Astrocyte of the hippocampus (primary cell): ENCODE measurements around the gene RFT1.
A peak's percentile ranks its signal among the peaks of the same experiment; 100 is the strongest.
"Not testable (repeated sequence)": the region's sequence is repeated elsewhere in the genome, so short reads cannot be mapped to it uniquely, and the experiment has no call there.

Experiments
- DNase-seq: peaks from one replicate; pipeline ENCODE4 v3.0.0; 2011; ENCODE audit warnings: low read depth, low spot score

RFT1 gene

DNA sequence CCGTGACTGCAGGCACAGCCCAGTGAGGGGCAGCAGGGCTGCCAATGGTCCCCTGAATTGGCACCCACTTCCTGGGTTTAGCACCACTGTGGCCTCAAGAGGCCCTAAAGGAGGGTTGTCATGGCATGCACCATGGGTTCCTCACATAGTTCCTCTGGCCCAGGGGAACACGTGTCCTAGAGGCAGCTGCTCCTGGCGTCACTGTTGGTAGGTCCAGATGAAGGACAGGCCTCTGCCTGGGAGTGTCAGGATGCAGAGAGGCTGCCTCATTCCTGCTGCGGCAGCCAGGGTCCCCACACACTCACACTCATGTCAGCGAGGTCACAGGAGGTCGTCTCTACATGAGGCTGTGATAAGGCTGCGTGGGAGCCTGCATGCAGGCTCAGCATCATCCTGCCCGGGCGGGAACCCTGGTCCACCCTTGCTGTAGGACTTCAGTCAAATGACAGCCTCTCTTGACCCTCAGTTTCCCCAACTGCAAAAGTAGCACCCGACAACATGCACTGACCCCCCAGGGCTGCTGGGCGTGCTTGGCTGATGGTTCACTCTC is 58.3 kb downstream of the RFT1 start:
- no peak for DNase-seq

- DNase-seq = no peak
These were observed 60.7 kb downstream of the RFT1 start for GRCh38 chr3:53069422-53070068.

DNA sequence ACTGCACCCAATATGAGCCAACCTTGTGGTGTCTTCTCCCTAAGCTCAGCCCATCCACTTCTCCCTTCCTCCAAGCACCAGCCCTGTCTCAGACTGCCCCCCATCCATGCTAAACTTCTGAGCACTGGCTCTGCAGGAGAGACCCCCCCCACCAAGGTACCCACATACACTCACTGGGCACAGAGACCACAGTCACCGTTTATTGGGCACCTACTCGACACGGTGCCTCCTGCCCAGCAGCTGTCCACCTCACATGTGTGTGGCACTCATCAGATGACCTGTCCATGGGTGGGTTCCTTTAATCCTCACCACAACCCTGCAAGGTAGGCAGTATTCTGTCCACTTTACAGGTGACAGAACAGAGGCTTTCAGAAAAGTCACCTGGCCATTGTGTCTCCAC is 62.1 kb downstream of the RFT1 start:
- no peak for DNase-seq

DNA sequence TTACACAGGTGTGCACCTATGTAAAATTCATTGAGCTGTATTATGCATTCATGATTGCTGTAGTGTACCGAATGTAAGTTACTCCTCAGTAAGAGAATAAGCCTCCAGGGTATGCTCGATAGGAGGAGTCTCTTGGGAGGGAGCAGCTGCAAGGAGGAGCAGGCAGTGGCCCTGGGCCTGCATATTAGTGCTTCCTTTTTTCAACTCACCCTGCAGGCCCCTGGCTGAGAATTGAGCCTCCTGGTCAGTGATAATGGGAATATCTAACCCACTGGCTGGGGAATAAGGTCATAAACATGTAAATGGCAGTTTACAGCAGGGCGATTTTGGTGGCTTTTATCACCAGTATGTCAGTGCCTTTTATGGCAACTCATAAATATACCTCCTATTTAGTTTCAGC is 62.7 kb downstream of the RFT1 start:
- DNase-seq = no peak

DNA sequence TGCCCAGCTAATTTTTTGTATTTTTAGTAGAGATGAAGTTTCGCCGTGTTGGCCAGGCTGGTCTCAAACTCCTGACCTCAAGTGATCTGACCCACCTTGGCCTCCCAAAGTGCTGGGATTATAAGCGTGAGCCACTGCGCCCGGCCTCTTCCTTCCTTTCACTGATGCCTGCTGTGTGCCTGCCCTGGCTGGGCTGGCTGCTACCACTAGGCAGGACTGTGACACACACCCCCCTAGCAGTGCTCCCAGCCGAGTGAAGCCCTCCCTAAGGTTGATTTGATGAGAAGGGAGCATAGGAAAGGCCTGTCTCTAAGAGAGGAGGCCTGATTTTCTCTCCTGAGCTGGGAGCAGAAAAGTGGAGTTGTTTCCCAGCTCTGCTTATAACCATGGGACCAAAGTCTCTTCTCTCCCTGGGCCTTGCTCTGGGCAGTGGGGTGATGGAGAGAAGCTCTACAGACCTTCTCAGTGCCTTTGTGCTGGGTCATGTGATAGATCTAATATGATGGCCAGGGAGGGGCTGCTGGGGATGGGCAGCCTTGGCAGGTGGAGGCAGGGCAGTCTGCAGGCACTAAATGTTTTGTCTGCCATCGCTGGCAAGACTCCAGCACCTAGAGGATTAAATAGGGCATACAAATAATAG is 64.3 kb downstream of the RFT1 start:
- no peak for DNase-seq

- no peak for DNase-seq
These were observed 67.3 kb downstream of the RFT1 start for GRCh38 chr3:53062905-53063304.

DNA sequence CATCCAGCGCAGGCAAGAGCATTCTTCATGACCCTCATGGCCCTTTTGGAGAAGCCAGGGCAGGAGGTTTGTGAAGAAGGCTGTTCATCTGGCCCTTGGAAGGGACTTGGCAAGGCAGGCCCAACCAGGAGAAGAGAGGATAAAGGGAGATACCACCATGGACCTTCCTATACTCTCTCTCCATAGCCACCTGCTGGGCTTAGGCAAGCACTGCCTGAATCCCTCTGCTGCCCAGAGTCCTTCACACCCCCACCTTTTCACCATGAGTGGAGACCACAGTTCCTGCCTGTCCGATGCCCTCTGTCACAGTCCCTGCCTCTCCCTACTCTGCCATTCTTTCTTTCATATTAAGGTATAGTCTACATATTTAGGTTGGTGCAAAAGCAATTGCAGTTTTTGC is 73.8 kb downstream of the RFT1 start:
- no peak for DNase-seq

GRCh38 chr3:53054233-53054632 is 76.0 kb downstream of the RFT1 start:
- DNase-seq = not testable (repeated sequence)

DNA sequence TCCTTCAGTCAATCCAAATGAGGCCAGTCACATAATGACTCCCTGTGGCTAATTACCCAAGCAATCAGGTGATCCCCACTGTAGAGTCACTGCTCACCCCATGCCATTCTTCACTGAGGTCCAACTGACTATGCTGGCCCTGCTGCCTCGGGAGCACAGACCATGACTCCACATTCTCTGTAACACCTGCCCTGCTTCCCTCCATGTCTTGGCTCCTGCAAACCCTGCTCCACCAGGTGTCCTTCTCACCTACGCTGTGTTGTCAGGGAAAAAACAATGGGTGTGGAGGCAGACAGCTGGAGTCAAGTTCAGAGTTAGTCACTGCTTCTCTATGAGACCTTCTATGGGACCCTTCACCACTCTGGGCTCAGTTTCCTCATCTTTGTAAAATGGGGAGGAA is 78.3 kb downstream of the RFT1 start:
- DNase-seq = no peak

DNA sequence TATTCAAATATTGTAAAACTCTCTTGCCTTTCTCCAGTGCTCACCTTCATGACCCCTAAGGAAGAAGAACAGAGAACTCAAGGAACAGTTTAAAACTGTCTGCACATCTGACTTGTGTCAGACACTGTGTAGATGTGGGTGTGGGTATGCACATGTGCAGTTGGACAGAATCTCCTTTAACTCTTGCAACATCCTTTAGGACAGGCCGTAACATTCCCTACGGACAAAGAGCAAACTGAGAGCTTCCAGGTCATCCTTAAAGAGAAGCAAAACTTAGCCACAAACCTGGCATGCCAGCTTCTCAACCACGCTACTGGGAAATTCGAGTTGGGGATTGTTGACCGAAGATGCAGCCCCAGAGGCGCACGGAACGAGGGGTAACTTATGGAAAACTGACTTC is 80.2 kb downstream of the RFT1 start:
- no peak for DNase-seq

DNA sequence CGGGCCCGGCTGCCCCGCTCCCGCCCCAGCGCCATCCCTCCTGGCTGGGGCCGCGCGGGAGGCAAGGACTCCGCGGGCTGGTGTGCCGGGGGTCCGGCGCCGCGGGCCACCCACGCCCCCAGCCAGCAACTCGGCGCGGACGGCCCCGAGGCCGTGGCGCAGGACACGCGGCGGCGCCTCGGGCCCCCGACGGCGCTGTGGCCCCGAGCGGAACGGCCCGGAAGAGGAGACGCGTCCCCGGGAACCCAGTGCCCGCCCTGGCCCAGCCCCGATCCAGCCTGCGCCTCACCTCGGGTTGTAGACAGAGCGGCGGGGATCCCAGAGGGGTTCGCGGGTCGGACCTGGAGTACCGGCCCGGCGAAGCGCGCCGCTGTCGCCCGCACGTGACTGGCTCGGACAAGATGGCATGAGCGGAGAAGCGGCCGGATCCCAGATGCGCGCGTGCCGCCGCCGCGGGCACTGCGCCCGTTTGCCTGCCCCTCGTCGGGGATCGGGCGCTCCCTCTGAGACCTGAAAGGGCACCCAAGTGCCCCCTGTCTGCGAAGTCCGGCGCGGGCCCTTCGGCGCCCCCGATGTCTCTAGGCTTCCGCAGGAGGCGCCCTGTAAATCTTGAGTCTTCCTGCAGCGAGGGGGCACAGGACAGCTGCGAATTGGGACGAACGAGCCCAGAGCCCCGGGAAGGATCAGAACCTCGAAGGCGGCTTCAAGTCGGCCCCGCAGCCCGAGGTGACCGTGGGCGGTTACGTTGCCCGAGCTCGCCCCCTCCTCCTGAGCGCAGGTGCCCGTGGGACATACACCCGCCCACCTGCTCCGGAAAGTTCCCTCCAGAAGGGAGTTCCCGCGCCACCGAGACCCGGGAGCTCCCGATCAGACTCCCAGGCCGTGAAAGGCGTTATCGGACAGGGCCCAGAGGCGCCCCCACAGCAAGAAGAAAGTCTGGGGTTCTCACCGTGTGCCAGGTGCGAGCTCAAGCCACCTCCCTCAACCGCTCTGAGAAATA is 83.8 kb downstream of the RFT1 start:
- DNase-seq = peak; percentile 64

DNA sequence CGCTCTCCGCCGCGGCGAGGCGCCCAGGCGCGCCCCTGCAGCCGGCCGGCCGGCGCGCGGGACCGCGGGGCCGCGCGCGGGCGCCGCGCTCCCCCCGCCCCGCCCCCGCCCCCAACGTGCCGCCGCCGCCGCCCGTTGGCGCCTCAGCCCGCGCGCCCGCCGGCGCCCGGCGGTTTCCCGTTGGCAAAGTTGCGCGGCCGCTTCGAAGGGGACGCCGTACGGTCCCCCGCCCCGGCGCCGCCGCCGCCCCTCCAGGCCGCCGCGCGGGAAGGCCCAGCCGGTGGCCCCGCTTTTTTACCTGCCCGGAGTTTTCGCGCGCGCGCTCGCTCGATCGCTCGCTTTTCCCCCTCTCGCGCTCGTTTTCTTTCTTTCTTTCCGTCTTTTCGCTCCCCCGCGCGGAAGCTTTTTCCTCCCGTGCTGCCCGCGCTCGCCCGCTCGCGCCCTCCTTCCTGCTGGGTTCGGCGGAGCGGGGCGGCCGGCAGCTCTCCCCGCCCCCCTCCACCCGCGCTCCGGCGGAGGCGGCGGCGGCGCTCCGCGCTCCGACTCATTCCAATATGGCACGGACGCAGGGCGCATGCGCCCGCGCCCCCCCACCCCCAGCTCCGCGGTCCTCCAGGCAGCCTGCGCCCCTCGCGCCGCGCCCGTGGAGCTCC is 84.6 kb downstream of the RFT1 start, which contains the start of gene SFMBT1:
SFMBT1 (minus strand) TSS at position 556 of the 653 bp plus-strand sequence. CDS start 76,945 bp downstream, outside the sequence.
- peak; percentile 90 for DNase-seq

DNA sequence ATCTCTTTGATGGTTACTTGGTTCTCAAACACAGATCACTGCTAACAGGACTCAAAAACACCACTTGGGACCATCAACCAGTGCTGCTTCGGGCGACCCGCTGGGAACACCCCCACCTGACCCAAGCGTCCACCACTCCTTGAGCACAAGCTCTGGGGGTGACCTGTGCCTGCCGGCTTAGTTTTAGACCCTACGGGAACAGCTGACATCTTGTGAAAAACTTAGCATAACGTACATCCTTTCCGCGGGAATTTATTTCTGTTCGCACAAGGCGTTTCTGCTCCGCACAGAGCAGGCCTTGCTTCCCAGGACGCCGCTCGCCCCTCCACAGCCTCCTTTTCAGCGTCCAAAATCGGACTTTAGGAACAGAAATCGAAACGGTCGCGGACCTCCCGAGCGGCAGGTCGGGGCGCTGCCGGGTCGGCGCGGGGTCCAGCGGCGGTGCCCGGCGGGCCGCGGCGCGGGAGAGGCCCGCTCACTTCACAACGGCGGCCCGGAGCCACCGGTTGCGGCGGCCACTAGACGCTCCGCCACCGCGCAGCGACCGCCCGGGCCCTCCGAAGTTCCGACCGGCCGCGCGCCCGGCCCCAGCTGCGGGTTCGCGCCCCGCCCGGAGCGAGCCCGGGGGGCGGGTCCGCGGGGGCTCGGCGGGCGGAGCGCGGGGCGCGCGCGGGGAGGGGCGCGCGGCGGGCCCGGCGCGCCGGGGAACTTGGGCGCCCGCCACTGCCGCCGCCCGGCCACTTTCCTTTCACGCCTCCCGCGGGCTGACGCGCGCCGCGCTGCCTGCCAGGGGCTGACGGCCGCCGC is 85.3 kb downstream of the RFT1 start:
- DNase-seq = peak; percentile 75

- no peak for DNase-seq
These were observed 85.9 kb downstream of the RFT1 start for GRCh38 chr3:53044371-53044710.

- no peak for DNase-seq
These were observed 86.5 kb downstream of the RFT1 start for GRCh38 chr3:53043738-53044137.

- DNase-seq = no peak
These were observed 87.6 kb downstream of the RFT1 start for GRCh38 chr3:53042651-53043050.

DNA sequence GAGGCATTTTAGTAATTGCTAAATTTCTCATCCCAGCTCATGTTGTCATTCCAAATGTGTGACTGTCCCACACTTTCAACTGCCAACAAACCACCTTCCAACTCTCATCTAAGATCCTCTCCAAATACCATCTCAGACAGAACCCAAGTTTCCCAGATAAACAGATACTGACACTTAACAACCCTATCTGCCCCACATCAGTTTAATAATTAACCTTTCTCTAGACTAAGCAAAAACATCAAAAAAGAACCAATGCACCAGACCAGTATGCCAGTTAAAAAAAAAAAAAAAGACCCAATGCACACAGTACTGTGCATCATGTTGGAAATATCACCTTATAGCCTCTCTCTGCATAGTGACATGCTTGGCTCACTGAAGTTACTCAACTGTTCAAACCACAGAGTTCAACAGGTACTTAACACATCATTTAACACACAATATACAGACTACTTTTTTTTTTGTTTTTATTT is 89.8 kb downstream of the RFT1 start:
- peak; percentile 7 for DNase-seq

- DNase-seq = no peak
These were observed 90.9 kb downstream of the RFT1 start for GRCh38 chr3:53039376-53039752.

DNA sequence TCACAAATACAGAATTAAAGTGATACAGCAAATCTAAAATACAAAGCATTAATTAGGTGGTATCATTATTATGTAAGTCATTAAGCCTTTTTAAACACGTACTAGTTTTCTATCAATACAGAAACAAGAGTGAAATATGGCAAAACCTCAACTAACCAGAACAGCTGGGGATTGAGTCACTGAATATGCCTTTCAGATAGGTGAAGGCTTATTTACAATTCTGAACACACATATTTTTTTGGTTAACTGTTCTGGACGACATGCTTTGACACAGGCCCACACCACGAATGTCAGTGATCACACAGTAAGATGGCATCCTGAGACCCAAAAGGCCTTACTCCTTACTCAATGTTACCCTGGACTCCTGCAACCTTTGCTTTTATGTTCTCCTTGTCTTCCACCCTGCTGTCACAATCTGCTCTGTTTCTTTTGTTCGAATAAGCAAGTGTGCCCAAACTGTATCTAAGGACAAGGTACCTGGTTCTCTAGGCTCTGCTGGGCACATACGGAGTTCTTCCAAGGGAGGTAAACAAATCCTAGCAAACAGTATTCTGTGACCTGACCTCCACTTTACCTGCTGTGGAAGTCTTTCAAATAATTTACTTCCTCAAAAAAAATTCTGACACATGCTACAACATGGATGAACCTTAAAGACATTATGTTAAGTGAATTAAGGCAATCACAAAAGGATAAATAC is 91.4 kb downstream of the RFT1 start:
- DNase-seq = no peak
